ENCODE measurements around the gene DOCK8.

- TF ChIP-seq ZFP30 (CRISPR knock-in tag; IDR thresholded peaks at IDR 0.05), result no peak
- TF ChIP-seq TOX (CRISPR knock-in tag; IDR thresholded peaks at IDR 0.05; ENCODE audit: borderline replicate concordance), result no peak
- TF ChIP-seq CREB5 (CRISPR knock-in tag; IDR thresholded peaks at IDR 0.05; ENCODE audit: low read depth), result no peak
- TF ChIP-seq OSR1 (CRISPR knock-in tag; IDR thresholded peaks at IDR 0.05), result no peak
- TF ChIP-seq TSHZ2 (CRISPR knock-in tag; IDR thresholded peaks at IDR 0.05), result no peak
- no peak for TF ChIP-seq POU6F1 (CRISPR knock-in tag; IDR thresholded peaks at IDR 0.05; ENCODE audit: borderline replicate concordance, low read depth)
- no peak for TF ChIP-seq ZC3H10 (CRISPR knock-in tag; IDR thresholded peaks at IDR 0.05)
Measured at GRCh38 chr9:289121-289520, 74.5 kb downstream of the DOCK8 start.

Measured in SK-N-SH treated with all-trans-retinoic acid at 6 μM for 48 hours (cell line).